Neuron (in vitro differentiated cells): ENCODE data around the gene GBA2.

ENCODE experiments used
- H2AFZ ChIP-seq: one replicate; pipeline ENCODE4 v1.6.1; 2013; ENCODE audit warnings: low read depth, mild to moderate bottlenecking, inconsistent platforms, low read length, moderate library complexity
- H3K27me3 ChIP-seq: one replicate; pipeline ENCODE4 v1.6.1; 2013; ENCODE audit warnings: low read length; ENCODE audit not compliant: insufficient read depth
- H3K36me3 ChIP-seq: one replicate; pipeline ENCODE4 v1.6.1; 2013; ENCODE audit warnings: low read length; ENCODE audit not compliant: insufficient read depth
- H3K4me1 ChIP-seq: one replicate; pipeline ENCODE4 v1.6.1; 2013; ENCODE audit warnings: low read length; ENCODE audit not compliant: insufficient read depth
- H3K4me3 ChIP-seq: 2 replicates; pipeline ENCODE4 v1.5.1; 2013; ENCODE audit warnings: mild to moderate bottlenecking, low read length, moderate library complexity
- H3K9me3 ChIP-seq: one replicate; pipeline ENCODE4 v1.6.1; 2013; ENCODE audit warnings: low read length

Gene GBA2

DNA sequence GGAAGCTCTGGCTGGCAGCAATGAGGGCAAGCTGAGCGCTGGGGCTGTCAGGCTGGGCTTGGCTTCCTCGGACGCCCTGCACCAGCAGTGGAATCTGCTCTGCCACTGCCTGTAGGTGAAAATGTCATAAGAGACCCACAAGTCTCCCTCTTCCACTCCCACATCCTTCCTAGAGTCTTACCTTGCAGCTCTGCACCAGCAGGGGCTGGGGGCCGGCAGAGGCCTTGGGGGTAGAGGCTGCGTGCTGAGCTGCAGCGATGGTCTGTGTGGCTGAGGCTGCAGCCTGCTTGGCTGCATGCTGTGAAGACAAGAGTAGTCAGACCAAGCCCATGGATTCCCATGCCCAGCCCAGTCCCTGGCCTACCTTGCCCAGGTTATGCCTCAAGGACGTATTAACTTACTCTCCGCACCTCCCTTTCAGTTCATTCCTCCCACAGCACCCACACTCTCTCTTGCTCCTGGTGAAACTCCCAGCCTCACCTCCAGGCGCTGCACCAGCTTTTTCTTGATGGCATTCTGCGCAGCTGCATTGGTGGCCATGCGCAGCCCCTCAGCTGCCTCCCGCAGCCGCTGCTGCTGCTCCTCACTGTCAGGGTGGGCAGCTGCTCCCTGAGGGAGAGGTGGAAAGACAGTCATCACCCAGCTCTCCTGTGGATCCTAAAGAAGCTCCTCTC is 34.3 kb downstream of the GBA2 start:
- Histone ChIP-seq H3K9me3 (no peaks in the 10 kb centered on the region), H3K4me3 (no peak overlapping the region), H3K36me3 (peaks cover 89% of the 10 kb centered on the region), H3K4me1 (no peaks in the 10 kb centered on the region), H2AFZ (no peak overlapping the region), H3K27me3 (no peaks in the 10 kb centered on the region)

DNA sequence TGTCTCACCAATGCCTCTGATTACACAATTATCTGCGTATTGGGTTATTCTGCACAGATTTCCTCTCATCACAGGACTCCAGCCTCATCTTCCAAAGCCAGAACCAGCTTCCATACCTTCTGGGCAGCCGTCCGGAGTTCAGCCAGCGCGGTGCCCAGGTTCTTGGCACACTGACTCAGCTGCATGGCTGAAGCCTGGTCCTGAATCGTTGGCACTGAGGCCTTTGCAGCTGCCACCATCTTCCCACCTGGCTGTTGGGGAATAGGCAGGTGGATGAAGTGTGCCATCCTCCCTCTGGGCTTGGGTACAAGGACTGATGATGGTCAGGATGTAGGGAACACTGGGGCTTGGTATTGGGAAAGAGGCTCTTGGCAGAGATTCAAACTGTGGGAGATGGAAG is 34.9 kb downstream of the GBA2 start:
- no peaks in the 10 kb centered on the region for H3K4me1 ChIP-seq
- no peaks in the 10 kb centered on the region for H3K9me3 ChIP-seq
- no peak overlapping the region for H3K4me3 ChIP-seq
- no peaks in the 10 kb centered on the region for H3K27me3 ChIP-seq
- H2AFZ ChIP-seq: no peak overlapping the region
- H3K36me3 ChIP-seq: peaks cover 86% of the 10 kb centered on the region

DNA sequence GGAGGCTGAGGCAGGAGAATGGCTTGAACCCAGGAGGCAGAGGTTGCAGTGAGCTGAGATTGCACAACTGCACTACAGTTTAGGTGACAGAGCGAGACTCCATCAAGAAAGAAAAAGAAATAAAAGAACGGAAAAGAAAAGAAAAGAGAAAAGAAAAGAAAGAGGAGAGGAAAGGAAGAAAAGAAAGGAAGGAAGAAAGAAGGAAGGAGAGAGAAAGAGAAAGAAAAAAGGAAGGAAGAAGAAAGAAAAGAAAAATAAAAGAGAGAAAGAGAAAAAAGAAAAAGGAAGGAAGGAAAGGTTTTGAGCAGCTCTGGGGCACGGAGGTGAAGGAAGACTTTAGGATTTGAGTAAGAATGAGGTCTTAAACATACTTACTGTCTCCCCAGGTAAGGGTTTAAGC is 35.5 kb downstream of the GBA2 start:
- Histone ChIP-seq H3K27me3 (no peaks in the 10 kb centered on the region), H3K9me3 (no peaks in the 10 kb centered on the region), H3K36me3 (peaks cover 84% of the 10 kb centered on the region), H2AFZ (no peak overlapping the region), H3K4me1 (no peaks in the 10 kb centered on the region), H3K4me3 (no peak overlapping the region)

DNA sequence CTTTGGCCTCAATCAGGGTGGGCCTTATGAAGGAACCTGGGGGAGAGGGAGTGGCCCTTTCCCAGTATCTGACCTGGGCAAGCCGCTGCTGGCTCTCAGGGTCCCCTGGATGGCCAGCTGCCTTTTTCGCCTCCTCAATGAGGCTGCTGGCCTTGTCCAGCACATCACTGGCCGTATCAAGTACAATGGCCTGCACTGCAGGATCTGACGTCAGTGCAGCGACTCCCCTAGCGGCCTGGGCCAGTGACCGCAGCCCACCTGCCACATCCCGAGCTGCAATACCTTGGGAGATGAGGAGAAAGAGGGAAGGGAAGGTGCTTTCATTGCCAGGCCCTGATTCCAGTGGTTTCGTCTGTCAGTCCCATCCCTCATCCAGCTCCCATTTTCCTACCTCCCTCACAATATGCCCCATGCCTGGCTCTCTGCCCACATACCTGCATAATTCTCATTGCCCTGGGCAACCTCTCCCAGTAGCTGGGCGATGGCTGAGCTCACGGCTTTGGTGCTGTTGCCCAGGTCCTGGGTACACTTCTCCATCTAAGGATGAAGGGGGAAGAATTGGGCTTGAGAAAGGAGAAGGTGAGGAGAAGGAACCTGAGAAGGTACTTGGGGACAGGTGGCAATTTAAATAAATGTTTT is 36.1 kb downstream of the GBA2 start:
- Histone ChIP-seq H3K36me3 (peaks cover 84% of the 10 kb centered on the region), H3K4me1 (no peaks in the 10 kb centered on the region), H3K9me3 (no peaks in the 10 kb centered on the region), H2AFZ (no peak overlapping the region), H3K27me3 (no peaks in the 10 kb centered on the region), H3K4me3 (no peak overlapping the region)

DNA sequence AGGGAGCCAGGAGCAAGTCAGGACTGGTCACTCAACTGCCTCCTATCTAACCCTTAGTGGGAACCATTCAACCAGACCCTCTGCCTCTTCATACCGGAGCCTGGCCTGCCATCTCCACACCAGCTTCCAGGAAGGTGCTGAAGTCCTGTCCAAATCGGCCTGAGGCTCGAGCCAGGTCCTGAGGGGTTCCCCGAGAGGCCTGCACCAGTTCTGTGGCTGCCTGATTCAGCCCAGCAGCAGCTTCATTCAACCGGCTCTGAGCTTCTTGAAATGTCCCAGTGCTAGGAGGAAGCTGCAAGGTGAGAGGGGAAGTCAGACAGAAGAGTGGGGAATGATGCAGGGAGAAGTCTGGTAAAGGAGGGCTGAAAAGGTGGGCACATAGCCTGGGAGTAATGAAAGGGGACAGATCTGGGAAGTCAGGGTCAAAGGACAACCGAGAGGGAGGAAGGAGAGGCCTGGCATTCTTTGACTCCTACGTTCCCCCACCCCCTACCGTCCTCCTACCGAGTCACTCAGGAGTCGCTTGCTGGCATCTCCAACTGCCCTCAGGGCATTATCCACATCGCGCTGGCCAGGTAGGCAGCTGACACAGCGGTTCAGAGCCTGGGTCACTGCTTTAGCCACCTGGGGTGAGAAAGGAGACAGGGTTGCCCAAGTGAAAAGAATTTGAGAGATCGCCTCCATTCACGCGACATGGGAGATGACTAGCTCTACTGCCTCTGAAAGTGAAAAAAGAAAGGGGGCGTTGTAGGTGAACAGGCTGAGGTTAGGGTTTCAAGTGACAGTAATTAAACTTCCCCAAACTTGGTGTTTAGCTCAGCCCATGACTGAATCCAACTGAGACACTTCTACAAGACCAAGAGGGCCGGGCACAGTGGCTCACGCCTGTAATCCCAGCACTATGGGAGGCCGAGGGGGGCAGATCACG is 37.3 kb downstream of the GBA2 start:
- H3K27me3 ChIP-seq: no peaks in the 10 kb centered on the region
- no peak overlapping the region for H3K4me3 ChIP-seq
- no peaks in the 10 kb centered on the region for H3K9me3 ChIP-seq
- H3K4me1 ChIP-seq: no peaks in the 10 kb centered on the region
- H3K36me3 ChIP-seq: peaks cover 84% of the 10 kb centered on the region
- no peak overlapping the region for H2AFZ ChIP-seq

DNA sequence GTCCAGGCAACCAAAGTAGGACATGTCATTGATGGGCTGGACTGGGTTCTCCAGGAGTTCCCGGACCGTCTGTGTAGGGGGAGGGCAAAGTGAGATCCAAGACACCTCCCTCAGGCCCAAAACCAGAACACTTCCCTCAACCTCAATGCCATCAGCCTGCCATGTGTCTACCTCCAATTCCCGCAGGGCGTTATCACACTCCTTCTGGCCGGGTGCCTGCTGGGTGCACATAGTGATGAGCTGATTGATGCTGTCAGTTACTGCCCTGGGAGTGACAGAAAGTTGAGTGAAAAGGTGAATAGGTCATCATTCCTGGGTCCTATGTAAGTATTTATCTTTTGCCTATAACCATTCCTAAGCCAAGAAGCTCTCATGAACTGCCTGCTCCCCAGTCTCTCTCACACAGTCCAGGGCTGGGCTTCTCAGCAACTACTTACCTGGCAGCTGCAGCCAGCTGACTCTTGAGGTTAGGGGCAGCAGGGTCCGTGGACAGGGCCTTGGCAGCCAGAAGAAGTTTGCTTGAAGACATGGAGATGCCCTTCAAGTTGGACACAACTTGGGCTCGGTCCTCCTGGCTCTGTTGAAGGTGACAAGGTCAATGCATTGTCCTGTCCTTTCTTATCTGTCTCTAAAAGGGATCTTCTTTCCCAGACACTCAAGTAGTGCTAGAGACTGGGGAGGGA is 38.1 kb downstream of the GBA2 start:
- Histone ChIP-seq H3K27me3 (no peaks in the 10 kb centered on the region), H3K36me3 (peaks cover 84% of the 10 kb centered on the region), H3K4me1 (no peaks in the 10 kb centered on the region), H2AFZ (no peak overlapping the region), H3K4me3 (no peak overlapping the region), H3K9me3 (no peaks in the 10 kb centered on the region)

DNA sequence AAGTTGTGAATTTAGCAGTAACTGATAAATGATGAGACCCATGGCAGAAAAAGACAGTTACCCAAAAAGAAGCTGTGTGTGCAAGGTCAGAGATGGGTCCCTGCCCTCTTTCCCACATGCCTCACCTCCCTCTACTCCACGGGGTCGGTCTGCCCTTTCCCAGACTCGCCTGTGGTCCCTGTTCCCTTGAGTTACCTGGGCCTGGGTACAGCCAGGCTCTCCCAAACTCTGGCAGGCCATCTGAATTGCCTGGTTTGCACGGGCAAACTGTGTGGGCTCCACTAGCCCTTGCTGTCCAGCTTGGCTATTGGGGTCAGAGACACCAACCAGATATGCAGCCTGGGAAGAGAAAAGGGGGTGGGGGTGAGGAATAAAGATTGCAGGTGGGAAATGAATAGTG is 40.9 kb downstream of the GBA2 start:
- H2AFZ ChIP-seq: no peak overlapping the region
- H3K36me3 ChIP-seq: peaks cover 90% of the 10 kb centered on the region
- no peak overlapping the region for H3K4me3 ChIP-seq
- H3K27me3 ChIP-seq: no peaks in the 10 kb centered on the region
- no peaks in the 10 kb centered on the region for H3K9me3 ChIP-seq
- H3K4me1 ChIP-seq: no peaks in the 10 kb centered on the region

DNA sequence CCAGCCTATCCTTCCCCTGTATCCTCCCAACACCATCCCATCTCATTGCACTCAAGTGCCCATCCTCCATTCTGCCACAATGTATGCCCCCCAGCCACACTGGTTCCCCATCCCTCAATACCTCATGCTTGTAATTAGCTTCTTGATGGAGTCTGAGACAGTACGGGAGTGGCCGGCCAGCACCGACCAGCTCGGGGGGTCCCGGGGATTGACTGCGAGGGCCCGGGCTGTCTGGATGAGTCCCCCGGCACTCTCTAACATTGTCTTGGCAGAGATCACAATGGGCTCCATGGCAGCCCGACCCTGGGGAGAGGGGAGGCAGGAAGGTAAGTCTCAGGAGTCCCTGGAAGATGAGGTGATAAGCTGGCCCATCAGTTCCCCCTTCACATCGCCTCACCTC is 42.1 kb downstream of the GBA2 start:
- Histone ChIP-seq H2AFZ (no peak overlapping the region), H3K36me3 (peaks cover 90% of the 10 kb centered on the region), H3K27me3 (no peaks in the 10 kb centered on the region), H3K9me3 (no peaks in the 10 kb centered on the region), H3K4me1 (no peaks in the 10 kb centered on the region), H3K4me3 (no peak overlapping the region)

DNA sequence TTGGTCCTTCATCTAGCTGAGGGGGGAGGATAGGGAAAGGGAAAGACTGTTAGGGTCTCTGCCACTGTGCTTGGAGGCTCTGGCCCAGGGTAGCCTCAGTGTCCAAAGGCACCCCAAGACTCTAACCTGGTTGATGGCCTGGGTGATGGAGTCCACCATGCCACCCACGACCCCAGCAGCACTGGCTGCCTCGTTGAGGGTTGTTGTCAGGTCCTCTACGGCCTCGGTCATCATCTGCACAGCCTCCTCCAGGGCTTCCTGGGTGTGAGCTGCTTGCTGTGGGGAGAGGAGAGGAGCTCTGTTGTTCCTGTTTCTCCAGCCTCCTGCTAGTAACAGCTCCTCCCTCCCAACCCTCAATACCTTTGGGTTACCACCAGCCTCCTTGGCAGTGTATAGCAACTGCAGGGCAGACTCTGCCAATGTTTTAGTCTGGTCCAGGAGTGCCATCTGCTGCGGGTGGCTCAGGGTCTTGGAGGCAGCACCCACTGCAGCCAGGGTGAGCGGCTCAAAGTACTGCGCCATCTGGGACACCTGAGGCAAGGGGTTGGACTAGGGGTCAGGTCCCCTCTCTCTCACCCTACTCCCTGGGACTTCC is 43.1 kb downstream of the GBA2 start:
- no peak overlapping the region for H3K4me3 ChIP-seq
- H2AFZ ChIP-seq: no peak overlapping the region
- no peaks in the 10 kb centered on the region for H3K9me3 ChIP-seq
- no peaks in the 10 kb centered on the region for H3K4me1 ChIP-seq
- H3K36me3 ChIP-seq: peaks cover 89% of the 10 kb centered on the region
- H3K27me3 ChIP-seq: no peaks in the 10 kb centered on the region

DNA sequence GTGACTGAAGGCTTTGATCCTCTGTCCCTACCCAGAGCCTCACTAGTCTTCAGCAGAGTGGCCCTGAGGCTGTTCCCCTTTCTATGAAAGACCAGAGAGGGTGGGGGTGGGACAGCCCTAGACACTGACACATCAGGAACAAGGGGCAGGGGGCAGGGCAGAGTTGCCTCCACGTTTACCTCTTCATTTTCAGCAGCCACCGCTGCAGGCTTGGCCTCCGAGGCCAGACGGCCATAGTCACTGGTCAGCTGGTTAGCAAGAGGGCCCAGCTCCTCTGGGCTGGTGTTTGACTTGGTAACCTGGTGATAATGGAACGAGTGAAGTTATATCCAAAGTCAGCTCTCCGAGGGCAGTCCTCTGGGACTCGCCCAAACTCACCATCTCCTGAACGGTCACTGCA is 43.7 kb downstream of the GBA2 start:
- no peaks in the 10 kb centered on the region for H3K9me3 ChIP-seq
- no peak overlapping the region for H2AFZ ChIP-seq
- H3K27me3 ChIP-seq: no peaks in the 10 kb centered on the region
- no peaks in the 10 kb centered on the region for H3K4me1 ChIP-seq
- peaks cover 89% of the 10 kb centered on the region for H3K36me3 ChIP-seq
- no peak overlapping the region for H3K4me3 ChIP-seq

DNA sequence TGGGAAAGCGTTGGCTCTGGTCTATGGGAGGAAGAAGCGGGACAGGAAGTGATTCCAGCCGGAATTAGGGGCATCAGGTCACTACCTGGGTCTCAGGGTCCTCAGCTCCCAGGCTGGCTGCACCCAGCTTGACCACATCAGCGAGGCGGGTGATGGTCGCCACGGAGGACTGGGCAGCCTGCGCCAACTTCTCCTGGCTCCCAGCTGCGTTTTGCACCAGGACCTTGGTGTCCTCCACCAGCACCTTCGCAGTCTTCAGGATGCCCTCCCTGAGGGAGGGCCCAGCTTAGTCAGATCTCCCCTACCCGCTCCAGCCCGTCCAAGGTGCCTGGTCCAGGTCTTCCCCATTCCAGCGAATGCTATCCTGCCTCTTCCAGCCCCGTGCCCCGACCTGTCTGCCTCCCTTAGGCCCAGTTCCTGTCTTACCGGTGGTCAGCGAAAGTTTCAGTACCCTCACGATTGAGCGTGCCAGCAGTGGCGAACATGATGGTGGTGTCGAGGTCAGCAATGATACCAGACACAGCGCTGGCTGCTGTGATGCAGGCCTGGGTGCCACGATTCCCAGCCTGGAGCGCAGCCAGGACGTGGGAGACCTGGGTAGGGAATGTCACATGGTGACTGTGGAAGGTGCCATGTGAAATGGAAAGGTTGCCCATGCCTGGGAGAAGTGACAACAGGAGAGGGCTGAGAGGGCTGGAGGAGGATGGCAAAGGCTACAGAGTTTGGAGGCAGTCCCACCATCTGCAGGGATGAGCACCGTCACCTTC is 44.9 kb downstream of the GBA2 start:
- H3K4me1 ChIP-seq: no peaks in the 10 kb centered on the region
- peaks cover 96% of the 10 kb centered on the region for H3K36me3 ChIP-seq
- no peaks in the 10 kb centered on the region for H3K9me3 ChIP-seq
- H2AFZ ChIP-seq: no peak overlapping the region
- H3K4me3 ChIP-seq: no peak overlapping the region
- H3K27me3 ChIP-seq: no peaks in the 10 kb centered on the region

DNA sequence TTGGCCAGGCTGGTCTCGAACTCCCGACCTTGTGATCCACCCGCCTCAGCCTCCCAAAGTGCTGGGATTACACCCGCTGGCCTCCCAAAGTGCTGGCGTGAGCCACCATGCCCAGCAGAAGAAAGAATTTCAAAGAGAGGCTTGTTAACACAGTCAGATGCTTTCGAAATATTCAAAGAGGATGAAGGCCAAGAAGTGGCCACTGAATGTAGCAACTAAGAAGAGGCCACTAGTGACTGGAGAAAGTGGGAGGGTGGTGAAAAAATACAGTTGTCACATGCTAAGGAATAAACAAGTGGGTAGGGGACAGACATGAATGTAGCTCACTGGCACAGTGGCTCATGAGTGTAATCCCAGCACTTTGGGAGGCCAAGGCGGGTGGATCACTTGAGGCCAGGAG is 46.3 kb downstream of the GBA2 start:
- Histone ChIP-seq H2AFZ (no peak overlapping the region), H3K36me3 (peaks cover 97% of the 10 kb centered on the region), H3K4me3 (no peak overlapping the region)

More for the DNA sequence above, 46.3 kb downstream of the GBA2 start:
- Histone ChIP-seq H3K27me3 (no peaks in the 10 kb centered on the region), H3K9me3 (no peaks in the 10 kb centered on the region), H3K4me1 (no peaks in the 10 kb centered on the region)
